ENCODE measurements around the gene TNS2.

TNS2 gene

DNA sequence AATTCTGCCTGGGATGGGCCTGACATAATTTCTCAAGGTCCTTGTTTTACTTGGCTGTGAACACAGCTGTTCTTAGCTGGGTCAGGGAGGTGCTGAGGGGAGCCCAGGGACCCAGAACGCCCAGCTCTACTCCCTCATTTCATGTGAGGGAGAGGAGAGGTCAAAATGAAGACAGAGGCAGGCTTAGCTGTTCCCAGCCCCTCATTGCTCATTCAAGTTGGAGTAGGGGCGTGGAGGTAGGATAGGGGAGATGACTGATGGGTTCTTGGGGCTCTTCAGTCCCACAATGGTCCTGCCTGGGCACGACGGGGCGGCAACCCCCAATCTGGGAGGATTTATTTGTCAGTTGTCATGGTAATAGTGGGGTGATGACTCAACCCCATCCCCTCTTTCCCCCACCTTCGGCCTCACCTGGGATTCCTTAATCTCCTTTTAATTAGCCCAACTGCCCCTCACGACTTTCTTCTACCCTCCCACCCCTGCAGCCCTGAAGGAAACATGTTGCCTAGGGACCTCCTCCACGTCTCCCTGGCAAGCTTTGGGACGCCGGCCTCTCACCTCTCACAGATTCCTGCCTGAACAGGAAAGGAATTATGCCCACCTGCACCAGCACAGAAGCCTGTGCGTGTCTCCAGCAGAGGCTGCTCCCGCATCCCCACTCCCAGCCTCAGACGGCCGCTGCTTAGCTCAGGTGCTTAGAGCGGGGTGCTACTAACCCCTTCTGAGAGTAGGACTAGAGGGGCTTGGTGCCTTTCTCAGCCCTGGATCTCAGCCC lies 19.1 kb downstream of the TNS2 start:
- Histone ChIP-seq H3K27ac (ENCODE audit: low read depth in 2 of 2, low read length in 2 of 2) (no peak overlapping the region), H3K4me1 (ENCODE audit: control insufficient read depth in 2 of 2, insufficient read depth in 2 of 2, low read length in 2 of 2) (peaks cover 4 to 15% of the 10 kb centered on the region in 2 donors), H3K9ac (ENCODE audit: low read depth in 1 of 2, low read length in 2 of 2) (no peak overlapping the region), H3K9me3 (ENCODE audit: control insufficient read depth in 2 of 2, low read length in 2 of 2) (no peaks in the 10 kb centered on the region), H3K36me3 (ENCODE audit: control insufficient read depth in 2 of 2, insufficient read depth in 2 of 2, low read length in 2 of 2) (peaks cover 31 to 57% of the 10 kb centered on the region in 2 donors), H3K27me3 (ENCODE audit: control insufficient read depth in 2 of 2, insufficient read depth in 2 of 2, low read length in 2 of 2) (no peaks in the 10 kb centered on the region), H3K4me3 (ENCODE audit: low read length in 2 of 2) (no peak overlapping the region)

DNA sequence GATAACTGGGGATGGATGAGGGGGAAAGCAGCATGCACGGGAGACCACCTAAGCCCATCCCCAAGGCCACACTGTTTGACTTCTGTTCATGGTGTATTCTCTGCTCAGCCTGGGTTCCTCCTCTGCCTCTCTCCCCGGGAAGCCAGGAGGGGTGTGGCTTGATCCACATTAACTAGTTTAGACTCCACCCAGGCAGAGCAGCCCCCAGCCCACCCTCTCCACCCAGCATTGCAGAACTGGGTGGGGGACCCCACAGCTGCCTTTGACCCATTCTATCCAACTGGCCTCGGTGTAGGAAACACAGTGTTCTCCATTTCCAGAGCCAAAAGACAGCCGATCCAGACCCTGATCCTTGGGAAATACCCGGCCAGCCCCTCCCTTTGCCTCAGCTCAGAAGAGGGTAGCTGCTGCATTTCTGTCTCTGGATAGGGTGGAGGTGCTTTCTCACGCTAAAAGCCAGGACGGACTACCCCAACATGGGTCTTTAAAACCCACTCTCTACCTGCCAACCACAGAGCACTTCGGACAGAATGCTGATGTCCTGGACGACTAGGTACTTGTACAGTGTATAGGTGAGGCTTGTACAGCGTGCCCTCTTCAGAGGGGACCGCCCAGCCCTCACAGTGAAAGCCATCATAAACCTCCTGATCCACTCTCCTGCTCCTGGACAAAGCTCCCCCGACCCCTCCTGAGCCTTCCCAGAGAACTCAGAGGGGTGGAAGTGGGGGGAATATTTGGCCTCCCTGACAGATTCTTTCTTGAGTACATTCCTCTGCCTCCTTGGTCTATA lies 20.0 kb downstream of the TNS2 start:
- peaks cover 4 to 15% of the 10 kb centered on the region in 2 donors for H3K4me1 ChIP-seq (ENCODE audit: control insufficient read depth in 2 of 2, insufficient read depth in 2 of 2, low read length in 2 of 2)
- no peak overlapping the region for H3K9ac ChIP-seq (ENCODE audit: low read depth in 1 of 2, low read length in 2 of 2)
- peaks cover 34 to 59% of the 10 kb centered on the region in 2 donors for H3K36me3 ChIP-seq (ENCODE audit: control insufficient read depth in 2 of 2, insufficient read depth in 2 of 2, low read length in 2 of 2)
- no peaks in the 10 kb centered on the region for H3K9me3 ChIP-seq (ENCODE audit: control insufficient read depth in 2 of 2, low read length in 2 of 2)
- H3K27ac ChIP-seq (ENCODE audit: low read depth in 2 of 2, low read length in 2 of 2) = peak overlapping the region in 1 of 2 donors; percentile 23
- no peaks in the 10 kb centered on the region for H3K27me3 ChIP-seq (ENCODE audit: control insufficient read depth in 2 of 2, insufficient read depth in 2 of 2, low read length in 2 of 2)
- H3K4me3 ChIP-seq (ENCODE audit: low read length in 2 of 2) = no peak overlapping the region

DNA sequence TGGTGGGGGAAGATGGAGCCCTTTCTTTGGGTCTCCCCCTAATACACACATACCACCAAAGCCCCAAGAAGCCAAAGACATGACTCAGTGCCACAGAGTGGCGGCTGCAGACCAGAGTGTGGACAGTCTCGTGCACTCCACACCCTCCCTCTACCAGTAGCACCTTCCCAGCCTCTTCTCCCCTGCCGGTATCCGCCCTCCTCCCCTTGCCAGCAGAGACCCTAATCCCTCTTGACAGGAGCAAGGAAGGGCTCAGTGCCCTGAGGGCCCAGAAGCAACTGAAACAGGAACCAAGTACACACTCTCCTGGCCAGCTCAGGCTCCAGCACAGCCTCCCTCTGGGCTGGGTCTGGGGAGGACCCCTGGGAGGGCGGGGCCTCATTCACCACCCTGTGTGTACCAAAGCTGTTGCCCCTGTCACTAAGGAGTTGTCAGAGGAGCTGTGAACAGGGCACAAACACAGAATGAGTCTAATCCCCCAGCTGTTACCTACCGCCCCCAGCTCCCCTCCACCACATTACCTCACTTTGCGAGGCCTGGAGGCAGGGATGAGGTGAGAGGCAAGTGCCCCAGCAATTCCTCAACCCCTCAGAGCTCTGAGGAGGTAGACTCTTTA lies 21.1 kb downstream of the TNS2 start:
- H3K36me3 ChIP-seq (ENCODE audit: control insufficient read depth in 2 of 2, insufficient read depth in 2 of 2, low read length in 2 of 2) = peaks cover 42 to 60% of the 10 kb centered on the region in 2 donors
- H3K4me3 ChIP-seq (ENCODE audit: low read length in 2 of 2) = no peak overlapping the region
- no peak overlapping the region for H3K9ac ChIP-seq (ENCODE audit: low read depth in 1 of 2, low read length in 2 of 2)
- H3K27ac ChIP-seq (ENCODE audit: low read depth in 2 of 2, low read length in 2 of 2) = peak overlapping the region; percentile 20 to 46
- peaks cover 4 to 15% of the 10 kb centered on the region in 2 donors for H3K4me1 ChIP-seq (ENCODE audit: control insufficient read depth in 2 of 2, insufficient read depth in 2 of 2, low read length in 2 of 2)
- H3K9me3 ChIP-seq (ENCODE audit: control insufficient read depth in 2 of 2, low read length in 2 of 2) = no peaks in the 10 kb centered on the region
- H3K27me3 ChIP-seq (ENCODE audit: control insufficient read depth in 2 of 2, insufficient read depth in 2 of 2, low read length in 2 of 2) = no peaks in the 10 kb centered on the region

DNA sequence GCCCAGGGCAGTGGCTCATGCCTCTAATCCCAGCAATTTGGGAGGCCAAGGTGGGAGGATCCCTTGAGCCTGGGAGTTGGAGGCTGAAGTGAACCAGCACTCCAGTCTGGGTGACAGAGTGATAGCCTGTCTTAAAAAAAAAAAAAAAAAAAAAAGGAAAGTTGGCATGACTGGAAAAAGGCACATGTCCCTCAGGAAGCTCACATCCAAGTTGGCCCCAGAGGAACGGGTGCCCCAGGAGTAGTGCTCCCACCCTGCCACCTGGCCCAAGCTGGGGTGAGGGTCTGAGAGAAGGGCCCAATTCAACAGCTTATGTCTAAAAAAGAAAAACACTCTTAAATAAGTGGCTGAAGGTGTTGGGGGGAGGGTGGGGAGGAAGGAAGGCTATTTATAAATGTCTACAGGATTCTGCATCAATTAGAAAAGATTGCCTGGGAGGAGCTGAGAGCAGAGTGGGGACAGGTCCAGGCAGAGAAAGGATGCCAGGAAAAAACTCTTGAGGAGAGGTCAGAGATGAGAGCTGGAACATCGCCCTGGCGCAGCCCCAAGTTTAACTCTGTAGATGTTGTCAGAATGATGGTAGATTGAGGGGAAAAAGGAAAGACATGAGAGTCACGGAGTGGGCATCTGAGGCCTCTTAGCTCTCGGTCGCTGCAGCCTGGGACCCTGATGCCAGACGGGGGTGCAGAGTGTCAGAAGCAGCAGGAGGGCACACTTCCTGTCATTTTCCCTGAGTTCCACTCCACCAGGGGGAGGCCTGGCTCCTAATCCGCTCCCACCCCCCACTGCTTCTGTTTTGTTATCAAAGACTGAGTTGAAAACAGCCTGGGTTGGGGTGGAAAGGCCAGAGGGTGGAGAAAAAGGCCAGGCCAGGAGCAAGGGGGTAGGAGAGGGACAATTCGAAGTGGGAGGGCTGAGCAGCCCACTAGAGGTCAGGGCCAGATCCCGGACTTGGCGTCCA lies 22.0 kb downstream of the TNS2 start:
- Histone ChIP-seq H3K36me3 (ENCODE audit: control insufficient read depth in 2 of 2, insufficient read depth in 2 of 2, low read length in 2 of 2) (peaks cover 47 to 63% of the 10 kb centered on the region in 2 donors), H3K9ac (ENCODE audit: low read depth in 1 of 2, low read length in 2 of 2) (no peak overlapping the region), H3K27ac (ENCODE audit: low read depth in 2 of 2, low read length in 2 of 2) (peak overlapping the region; percentile 57 to 61), H3K27me3 (ENCODE audit: control insufficient read depth in 2 of 2, insufficient read depth in 2 of 2, low read length in 2 of 2) (no peaks in the 10 kb centered on the region), H3K4me1 (ENCODE audit: control insufficient read depth in 2 of 2, insufficient read depth in 2 of 2, low read length in 2 of 2) (peaks cover 4 to 15% of the 10 kb centered on the region in 2 donors), H3K4me3 (ENCODE audit: low read length in 2 of 2) (no peak overlapping the region), H3K9me3 (ENCODE audit: control insufficient read depth in 2 of 2, low read length in 2 of 2) (no peaks in the 10 kb centered on the region)

DNA sequence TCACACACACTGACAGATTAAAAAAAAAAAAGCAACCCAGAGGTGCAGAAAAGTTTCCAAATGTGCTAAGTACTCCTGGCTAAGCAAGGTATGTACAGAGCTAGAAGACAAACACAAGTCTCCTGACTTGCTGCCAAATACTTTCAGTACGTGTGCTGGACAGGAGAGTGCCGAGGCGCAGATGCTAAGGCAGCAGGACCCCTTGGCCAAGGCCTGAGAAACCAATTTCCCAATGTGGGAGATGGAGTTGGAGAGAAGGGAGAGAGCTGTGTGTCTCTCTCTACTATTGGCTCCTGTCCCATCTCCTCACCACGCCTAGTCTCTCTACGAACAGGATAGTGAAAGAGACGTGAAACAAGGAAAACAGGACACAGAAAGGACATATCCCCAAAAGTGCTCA lies 24.0 kb downstream of the TNS2 start:
- no peaks in the 10 kb centered on the region for H3K9me3 ChIP-seq (ENCODE audit: control insufficient read depth in 2 of 2, low read length in 2 of 2)
- no peaks in the 10 kb centered on the region for H3K27me3 ChIP-seq (ENCODE audit: control insufficient read depth in 2 of 2, insufficient read depth in 2 of 2, low read length in 2 of 2)
- H3K4me1 ChIP-seq (ENCODE audit: control insufficient read depth in 2 of 2, insufficient read depth in 2 of 2, low read length in 2 of 2) = peaks cover 10 to 19% of the 10 kb centered on the region in 2 donors
- H3K27ac ChIP-seq (ENCODE audit: low read depth in 2 of 2, low read length in 2 of 2) = no peak overlapping the region
- no peak overlapping the region for H3K9ac ChIP-seq (ENCODE audit: low read depth in 1 of 2, low read length in 2 of 2)
- H3K4me3 ChIP-seq (ENCODE audit: low read length in 2 of 2) = no peak overlapping the region
- H3K36me3 ChIP-seq (ENCODE audit: control insufficient read depth in 2 of 2, insufficient read depth in 2 of 2, low read length in 2 of 2) = peaks cover 38 to 50% of the 10 kb centered on the region in 2 donors

DNA sequence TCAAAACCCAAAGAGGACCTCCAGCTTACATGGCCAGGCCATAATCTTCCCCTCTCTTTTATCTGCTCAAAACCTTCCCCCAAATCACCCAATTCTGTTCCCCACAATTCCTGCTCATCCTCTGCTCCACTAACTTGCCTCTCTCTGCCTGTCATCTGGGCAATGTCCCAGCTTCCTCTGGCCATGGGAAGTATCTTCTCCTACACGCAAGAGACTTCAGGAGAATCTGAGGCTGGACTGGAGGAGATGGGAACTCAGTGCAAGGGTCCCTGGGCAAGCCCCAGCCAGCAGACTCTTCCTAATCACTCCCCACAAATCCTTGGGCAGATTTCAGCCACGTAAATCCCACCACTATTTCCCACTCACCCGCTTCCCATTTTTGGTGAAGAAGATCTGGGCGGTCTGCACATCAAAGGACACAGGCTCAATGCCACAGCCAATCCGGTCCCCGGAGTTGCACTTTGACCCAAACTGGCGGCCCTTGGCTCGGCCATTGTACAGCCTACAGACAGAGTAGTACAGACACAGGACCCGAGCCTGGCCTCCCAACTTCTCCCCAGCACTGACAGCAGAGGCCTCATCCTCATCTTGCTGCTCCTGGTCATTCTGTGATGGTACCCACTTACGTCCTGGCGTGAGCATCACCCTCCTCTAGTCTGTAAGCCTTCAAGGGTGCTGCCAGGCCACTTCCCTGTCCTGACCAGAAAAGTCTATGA lies 24.6 kb downstream of the TNS2 start:
- H3K36me3 ChIP-seq (ENCODE audit: control insufficient read depth in 2 of 2, insufficient read depth in 2 of 2, low read length in 2 of 2) = peaks cover 36 to 50% of the 10 kb centered on the region in 2 donors

DNA sequence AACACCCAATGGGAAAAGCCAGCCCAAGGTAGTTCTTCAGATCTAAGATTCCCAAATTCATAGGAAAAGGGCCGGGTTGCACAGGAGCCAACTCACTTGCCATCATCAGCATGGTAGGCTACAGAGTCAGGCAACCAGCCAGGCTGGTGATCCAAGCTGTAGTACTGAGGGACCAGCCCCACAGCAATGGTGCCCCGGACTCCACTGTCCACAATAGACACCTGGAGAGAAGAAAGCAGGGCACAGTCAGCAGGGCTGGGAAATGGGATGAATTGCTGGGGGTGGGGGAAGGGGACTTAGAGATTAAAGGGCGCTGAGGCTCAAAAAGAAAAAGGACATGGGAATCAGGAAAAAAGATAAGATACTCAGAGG lies 25.1 kb downstream of the TNS2 start:
- no peak overlapping the region for H3K27ac ChIP-seq (ENCODE audit: low read depth in 2 of 2, low read length in 2 of 2)
- H3K27me3 ChIP-seq (ENCODE audit: control insufficient read depth in 2 of 2, insufficient read depth in 2 of 2, low read length in 2 of 2) = no peaks in the 10 kb centered on the region
- H3K36me3 ChIP-seq (ENCODE audit: control insufficient read depth in 2 of 2, insufficient read depth in 2 of 2, low read length in 2 of 2) = peaks cover 33 to 47% of the 10 kb centered on the region in 2 donors
- no peaks in the 10 kb centered on the region for H3K9me3 ChIP-seq (ENCODE audit: control insufficient read depth in 2 of 2, low read length in 2 of 2)
- H3K4me3 ChIP-seq (ENCODE audit: low read length in 2 of 2) = no peak overlapping the region
- no peak overlapping the region for H3K9ac ChIP-seq (ENCODE audit: low read depth in 1 of 2, low read length in 2 of 2)
- peaks cover 8 to 23% of the 10 kb centered on the region in 2 donors for H3K4me1 ChIP-seq (ENCODE audit: control insufficient read depth in 2 of 2, insufficient read depth in 2 of 2, low read length in 2 of 2)

More for the DNA sequence above, 24.6 kb downstream of the TNS2 start:
- Histone ChIP-seq H3K27me3 (ENCODE audit: control insufficient read depth in 2 of 2, insufficient read depth in 2 of 2, low read length in 2 of 2) (no peaks in the 10 kb centered on the region), H3K9ac (ENCODE audit: low read depth in 1 of 2, low read length in 2 of 2) (no peak overlapping the region), H3K4me1 (ENCODE audit: control insufficient read depth in 2 of 2, insufficient read depth in 2 of 2, low read length in 2 of 2) (peaks cover 10 to 19% of the 10 kb centered on the region in 2 donors), H3K27ac (ENCODE audit: low read depth in 2 of 2, low read length in 2 of 2) (no peak overlapping the region), H3K9me3 (ENCODE audit: control insufficient read depth in 2 of 2, low read length in 2 of 2) (no peaks in the 10 kb centered on the region), H3K4me3 (ENCODE audit: low read length in 2 of 2) (no peak overlapping the region)

DNA sequence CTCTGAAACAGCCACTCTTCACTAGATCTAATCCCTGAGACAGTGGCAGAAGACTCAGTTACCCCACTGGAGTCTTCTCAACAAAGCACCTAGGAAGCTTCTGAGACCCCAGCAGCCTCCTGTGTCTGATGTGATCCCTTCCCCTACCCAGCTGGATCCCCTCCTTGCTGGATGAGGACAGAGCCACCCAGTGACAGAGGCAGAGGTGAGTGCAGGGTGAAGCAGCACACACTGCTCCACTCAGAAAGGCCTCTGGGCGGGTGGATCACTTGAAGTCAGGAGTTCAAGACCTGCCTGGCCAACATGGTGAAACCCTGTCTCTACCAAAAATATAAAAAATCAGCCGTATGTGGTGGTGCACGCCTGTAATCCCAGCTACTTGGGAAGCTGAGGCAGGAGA lies 26.6 kb downstream of the TNS2 start:
- H3K27ac ChIP-seq (ENCODE audit: low read depth in 2 of 2, low read length in 2 of 2) = no peak overlapping the region

DNA sequence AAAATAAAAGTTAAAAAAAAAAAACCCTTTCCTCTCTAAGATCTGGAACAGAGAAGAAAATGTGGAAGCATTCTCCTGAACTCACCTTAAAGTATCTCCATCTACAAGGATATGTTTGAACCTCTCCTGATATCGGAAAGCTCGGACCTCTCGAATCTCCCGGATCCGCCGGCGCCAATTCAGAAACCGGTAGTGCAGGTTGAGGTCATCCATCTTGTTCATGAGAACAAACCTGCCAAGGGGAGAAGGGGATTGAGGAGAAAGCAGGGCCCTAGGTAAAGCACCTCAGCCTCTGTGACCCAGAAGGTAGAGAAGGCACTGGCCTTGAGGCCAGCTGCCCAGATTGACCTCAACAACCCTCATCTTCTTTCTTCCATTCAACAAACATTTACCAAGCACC lies 27.2 kb downstream of the TNS2 start:
- H3K27ac ChIP-seq (ENCODE audit: low read depth in 2 of 2, low read length in 2 of 2) = no peak overlapping the region
- no peak overlapping the region for H3K9ac ChIP-seq (ENCODE audit: low read depth in 1 of 2, low read length in 2 of 2)
- H3K27me3 ChIP-seq (ENCODE audit: control insufficient read depth in 2 of 2, insufficient read depth in 2 of 2, low read length in 2 of 2) = no peaks in the 10 kb centered on the region
- no peaks in the 10 kb centered on the region for H3K9me3 ChIP-seq (ENCODE audit: control insufficient read depth in 2 of 2, low read length in 2 of 2)
- peaks cover 22 to 32% of the 10 kb centered on the region in 2 donors for H3K36me3 ChIP-seq (ENCODE audit: control insufficient read depth in 2 of 2, insufficient read depth in 2 of 2, low read length in 2 of 2)
- no peak overlapping the region for H3K4me3 ChIP-seq (ENCODE audit: low read length in 2 of 2)
- H3K4me1 ChIP-seq (ENCODE audit: control insufficient read depth in 2 of 2, insufficient read depth in 2 of 2, low read length in 2 of 2) = peaks cover 7 to 13% of the 10 kb centered on the region in 2 donors

More for the DNA sequence above, 26.6 kb downstream of the TNS2 start:
- Histone ChIP-seq H3K36me3 (ENCODE audit: control insufficient read depth in 2 of 2, insufficient read depth in 2 of 2, low read length in 2 of 2) (peaks cover 24 to 34% of the 10 kb centered on the region in 2 donors), H3K9ac (ENCODE audit: low read depth in 1 of 2, low read length in 2 of 2) (no peak overlapping the region), H3K27me3 (ENCODE audit: control insufficient read depth in 2 of 2, insufficient read depth in 2 of 2, low read length in 2 of 2) (no peaks in the 10 kb centered on the region), H3K4me3 (ENCODE audit: low read length in 2 of 2) (no peak overlapping the region), H3K4me1 (ENCODE audit: control insufficient read depth in 2 of 2, insufficient read depth in 2 of 2, low read length in 2 of 2) (peaks cover 7 to 16% of the 10 kb centered on the region in 2 donors), H3K9me3 (ENCODE audit: control insufficient read depth in 2 of 2, low read length in 2 of 2) (no peaks in the 10 kb centered on the region)

Data from mucosa of rectum (tissue), 2 donors.